Natural killer cell treated with Interleukin-12 subunit alpha and Interleukin-12 subunit beta and Interleukin-15 and Interleukin-18, amount 100 ng/mL, for 72 hours (primary cell): ENCODE results near the gene CFAP90. TPM values are rescaled to one million over a fixed set of nuclear protein-coding genes. Genes with fewer than 3 reads are reported as not detected.

Source experiments
- ATAC-seq, 2 donors: fragments of 150-1000 bp; cut with Tn5 transposase in 1 of 2; sonication (Bioruptor Pico), chemical (Tn5 transposase) in 1 of 2; 2 replicates each; pipeline ENCODE4 v1.10.0; 2021
- DNase-seq: peaks from one replicate; pipeline ENCODE4 v3.0.0; 2022; ENCODE audit warnings: low spot score
- H3K27ac Mint-ChIP-seq, 2 donors: 1 replicate in 1 of 2; 2 replicates in 1 of 2; pipeline ENCODE4 v1.8.0; 2022; ENCODE audit warnings: mixed read lengths in 2 of 2, mild to moderate bottlenecking in 1 of 2, moderate library complexity in 1 of 2
- H3K27me3 Mint-ChIP-seq, 2 donors: 1 replicate in 1 of 2; 2 replicates in 1 of 2; pipeline ENCODE4 v1.8.0; 2022; ENCODE audit warnings: mixed read lengths in 2 of 2
- H3K36me3 Mint-ChIP-seq: one replicate; pipeline ENCODE4 v1.8.0; 2022; ENCODE audit warnings: mixed read lengths
- H3K4me1 Mint-ChIP-seq, 2 donors: 1 replicate in 1 of 2; 2 replicates in 1 of 2; pipeline ENCODE4 v1.8.0; 2022; ENCODE audit warnings: low read depth in 2 of 2, mixed read lengths in 2 of 2, mild to moderate bottlenecking in 1 of 2
- H3K4me3 Mint-ChIP-seq: one replicate; pipeline ENCODE4 v1.8.0; 2022; ENCODE audit warnings: mixed read lengths
- H3K9me3 Mint-ChIP-seq: 2 replicates; pipeline ENCODE4 v1.8.0; 2022; ENCODE audit warnings: mixed read lengths
- total RNA-seq, 2 donors: library from RNA; stranded (reverse); gene quantifications; one replicate each; pipeline ENCODE4 v1.2.3, GENCODE V29; 2022

Gene CFAP90
- total RNA-seq, 2 donors from 2014 or later, result not detected

DNA sequence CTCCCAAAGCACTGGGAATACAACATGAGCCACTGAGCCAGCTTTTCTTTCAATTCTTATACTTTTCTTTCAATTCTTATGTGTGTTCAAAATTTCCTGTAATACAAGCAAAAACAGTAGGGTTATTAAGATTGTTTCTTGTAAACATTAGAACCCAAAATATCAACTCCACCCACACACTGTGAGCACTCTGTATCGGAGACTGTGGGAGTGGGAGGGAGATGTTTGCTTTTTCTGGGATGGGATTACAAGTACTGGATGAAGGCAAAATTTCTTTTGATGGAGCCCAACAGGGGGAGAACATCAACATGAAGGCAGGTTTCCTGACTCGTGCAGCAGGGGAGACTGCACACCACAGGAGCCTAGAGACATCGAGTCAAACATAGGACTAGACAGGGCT is 4.7 kb upstream of the CFAP90 start:
- peaks cover 19 to 23% of the 10 kb centered on the region in 2 donors for H3K4me1 Mint-ChIP-seq
- no peak overlapping the region for H3K4me3 Mint-ChIP-seq
- peaks cover 8% of the 10 kb centered on the region for H3K36me3 Mint-ChIP-seq

DNA sequence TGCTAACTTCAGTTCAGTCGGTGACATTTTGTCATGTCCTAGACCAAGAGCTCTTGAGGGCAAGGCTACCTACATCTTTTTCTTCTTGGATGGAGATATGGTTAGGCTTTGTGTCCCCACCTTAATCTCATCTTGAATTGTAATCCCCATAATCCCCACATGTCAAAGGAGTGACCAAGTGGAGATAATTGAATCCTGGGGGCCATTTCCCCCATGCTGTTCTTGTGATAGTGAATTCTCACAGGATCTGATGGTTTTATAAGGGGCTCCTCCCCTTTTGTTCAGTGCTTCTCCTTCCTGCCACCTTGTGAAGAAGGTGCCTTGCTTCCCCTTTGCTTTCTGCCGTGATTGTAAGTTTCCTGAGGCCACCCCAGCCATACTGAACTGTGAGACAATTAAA is 2.1 kb upstream of the CFAP90 start:
- Mint-ChIP-seq H3K9me3 (no peaks in the 10 kb centered on the region), H3K4me1 (peaks cover 12 to 22% of the 10 kb centered on the region in 2 donors), H3K27me3 (peaks cover 5 to 9% of the 10 kb centered on the region in 2 donors), H3K27ac (no peak overlapping the region), H3K4me3 (no peak overlapping the region), H3K36me3 (no peaks in the 10 kb centered on the region)
- DNase-seq (no peak), ATAC-seq (no peak)

More for the DNA sequence above, 4.7 kb upstream of the CFAP90 start:
- Mint-ChIP-seq H3K9me3 (no peaks in the 10 kb centered on the region), H3K27me3 (peaks cover 0 to 5% of the 10 kb centered on the region in 2 donors), H3K27ac (no peak overlapping the region)
- no peak for ATAC-seq
- DNase-seq, result no peak

DNA sequence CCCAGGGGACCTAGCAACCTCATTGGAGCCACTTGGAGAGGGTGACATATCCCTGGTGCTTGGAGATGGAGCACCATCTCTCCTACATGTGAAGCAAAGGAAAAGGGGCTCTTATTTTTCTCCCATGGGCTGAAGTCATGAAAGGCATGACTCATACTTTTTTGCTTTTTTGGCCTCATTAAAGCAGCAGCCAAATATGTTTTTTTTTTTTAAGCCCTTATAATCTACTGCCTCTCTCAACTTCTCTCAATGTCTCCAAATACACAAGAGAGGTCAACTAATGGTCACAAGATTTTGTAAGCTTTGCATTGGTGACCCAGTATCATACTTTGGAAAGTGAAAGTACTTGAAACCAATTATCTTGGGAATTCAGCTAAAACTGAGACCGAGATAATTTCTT is 1.6 kb upstream of the CFAP90 start:
- ATAC-seq (no peak), DNase-seq (no peak)
- Mint-ChIP-seq H3K36me3 (no peaks in the 10 kb centered on the region), H3K27ac (peak overlapping the region in 1 of 2 donors; percentile 78), H3K27me3 (peaks cover 5 to 9% of the 10 kb centered on the region in 2 donors), H3K4me3 (peak overlapping the region; percentile 45), H3K4me1 (peaks cover 8 to 17% of the 10 kb centered on the region in 2 donors), H3K9me3 (no peaks in the 10 kb centered on the region)

DNA sequence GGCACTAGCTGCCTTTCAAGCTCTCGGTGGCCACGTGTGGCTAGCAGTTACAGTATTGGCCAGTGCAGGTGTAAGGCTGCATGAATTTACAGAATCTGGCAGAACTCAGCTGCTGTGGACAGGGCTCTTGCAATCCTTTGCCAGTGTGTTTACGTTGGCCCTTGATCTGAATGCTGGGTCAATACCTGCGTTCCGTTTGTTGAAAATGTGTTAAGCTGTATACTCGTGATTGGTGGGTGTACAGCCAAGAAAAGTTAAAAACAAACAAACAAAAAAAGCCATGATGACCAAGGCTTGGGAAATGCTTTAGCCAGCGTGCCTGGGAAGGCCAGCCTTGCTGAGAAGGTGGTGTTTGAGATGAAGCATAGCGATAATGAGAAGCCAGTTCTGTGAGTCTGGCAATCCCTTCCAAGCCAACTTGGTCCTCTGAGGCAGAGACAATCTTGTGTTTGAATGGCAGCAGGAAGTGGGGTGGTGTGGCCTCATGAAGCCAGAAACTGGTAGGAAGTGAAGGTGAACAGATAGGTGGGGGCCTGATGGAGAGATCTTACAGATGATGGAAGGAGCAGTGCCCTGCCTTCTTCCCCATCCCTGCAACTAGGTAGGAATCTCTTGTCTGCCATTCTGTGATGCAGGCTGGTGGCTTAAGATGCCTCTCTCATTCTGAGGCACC is 820 bp upstream of the CFAP90 start:
- Mint-ChIP-seq H3K4me3 (peak overlapping the region; percentile 78), H3K27me3 (peaks cover 5 to 15% of the 10 kb centered on the region in 2 donors), H3K36me3 (no peaks in the 10 kb centered on the region), H3K27ac (no peak overlapping the region), H3K9me3 (no peaks in the 10 kb centered on the region), H3K4me1 (peaks cover 6 to 14% of the 10 kb centered on the region in 2 donors)
- DNase-seq (no peak), ATAC-seq (no peak)

DNA sequence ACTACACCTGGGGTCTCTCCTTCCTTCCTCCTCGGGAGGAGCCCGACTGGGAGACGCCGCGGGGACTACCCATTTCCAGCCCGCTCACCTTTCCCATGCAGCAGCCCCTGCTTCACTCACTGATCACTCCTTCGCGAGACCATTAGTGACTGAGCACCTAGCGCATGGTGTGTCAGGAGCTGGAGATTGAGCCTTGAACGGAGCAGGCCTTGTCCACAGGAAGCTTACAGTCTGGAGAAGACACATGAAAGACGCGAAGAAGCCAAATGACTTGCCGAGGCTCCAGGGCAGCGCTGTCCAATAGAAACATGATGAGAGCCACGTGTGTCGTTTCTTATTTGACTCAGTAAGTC is 283 bp upstream of the CFAP90 start:
- H3K9me3 Mint-ChIP-seq, result no peaks in the 10 kb centered on the region
- H3K36me3 Mint-ChIP-seq, result no peaks in the 10 kb centered on the region
- DNase-seq (no peak), ATAC-seq (no peak)
- H3K27me3 Mint-ChIP-seq, result peaks cover 5 to 17% of the 10 kb centered on the region in 2 donors
- H3K27ac Mint-ChIP-seq, result no peak overlapping the region
- peak overlapping the region; percentile 78 for H3K4me3 Mint-ChIP-seq
- peaks cover 6 to 13% of the 10 kb centered on the region in 2 donors for H3K4me1 Mint-ChIP-seq

DNA sequence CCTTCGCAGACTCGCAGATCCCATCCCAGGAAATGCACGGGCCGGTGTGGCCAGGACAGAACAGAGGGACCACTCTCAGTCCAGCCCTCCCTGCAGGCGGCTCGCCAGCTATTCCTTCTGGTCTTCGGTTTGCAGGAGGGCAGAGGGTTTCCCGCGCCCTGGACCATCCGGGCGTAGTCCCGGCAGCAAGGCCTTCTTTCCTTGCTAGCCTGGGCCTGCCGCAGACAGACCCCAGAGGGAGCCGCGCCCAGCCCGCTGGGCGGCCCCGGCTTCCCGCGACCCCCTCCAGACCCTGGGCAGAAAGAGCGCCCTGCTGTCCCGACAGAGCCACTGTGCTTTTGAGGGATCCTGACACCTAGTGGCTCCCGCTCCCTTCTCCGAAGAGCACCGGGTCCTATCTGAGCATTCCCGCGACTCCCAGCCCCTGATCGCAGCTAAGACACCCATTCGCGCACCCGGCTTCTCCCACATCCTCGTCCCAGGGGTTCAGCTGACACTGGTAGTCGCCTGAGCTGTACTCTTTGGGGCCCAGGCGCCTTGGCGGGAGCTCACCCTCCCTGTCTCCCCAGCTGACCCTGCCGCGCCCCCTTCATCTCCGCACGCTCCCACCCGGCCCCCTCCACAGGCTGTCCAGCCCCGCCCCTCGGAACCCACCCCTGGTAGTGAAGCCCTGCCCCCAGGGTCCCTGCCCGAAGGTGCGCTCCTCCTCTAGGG is 1.1 kb downstream of the CFAP90 start:
- Mint-ChIP-seq H3K4me3 (peak overlapping the region; percentile 38), H3K36me3 (no peaks in the 10 kb centered on the region), H3K27me3 (peaks cover 8 to 17% of the 10 kb centered on the region in 2 donors), H3K9me3 (no peaks in the 10 kb centered on the region), H3K27ac (no peak overlapping the region), H3K4me1 (peaks cover 6 to 13% of the 10 kb centered on the region in 2 donors)
- peak in 1 of 2 donors; percentile 54 for ATAC-seq
- DNase-seq, result no peak

DNA sequence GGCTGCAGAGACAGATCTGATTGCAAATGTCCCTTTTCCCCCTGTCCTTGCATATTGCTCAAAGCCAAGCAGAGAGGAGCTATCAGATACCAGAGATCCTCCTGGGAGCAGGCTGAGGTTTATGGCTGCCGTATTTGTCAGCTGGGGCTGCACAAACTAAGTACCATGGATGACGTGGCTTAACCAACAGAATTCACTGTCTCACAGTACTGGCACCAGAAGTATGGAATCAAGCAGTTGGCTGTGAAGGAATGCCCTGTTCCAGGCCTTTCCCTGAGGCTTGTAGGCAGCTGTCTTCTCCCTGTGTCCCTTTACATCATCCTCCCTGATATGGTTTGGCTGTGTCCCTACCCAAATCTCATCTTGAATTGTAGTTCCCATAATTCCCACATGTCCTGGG is 2.6 kb downstream of the CFAP90 start:
- Mint-ChIP-seq H3K27me3 (peaks cover 18 to 31% of the 10 kb centered on the region in 2 donors), H3K4me1 (peaks cover 6 to 13% of the 10 kb centered on the region in 2 donors), H3K36me3 (no peaks in the 10 kb centered on the region), H3K4me3 (no peak overlapping the region), H3K9me3 (no peaks in the 10 kb centered on the region), H3K27ac (no peak overlapping the region)
- DNase-seq (no peak), ATAC-seq (no peak)

DNA sequence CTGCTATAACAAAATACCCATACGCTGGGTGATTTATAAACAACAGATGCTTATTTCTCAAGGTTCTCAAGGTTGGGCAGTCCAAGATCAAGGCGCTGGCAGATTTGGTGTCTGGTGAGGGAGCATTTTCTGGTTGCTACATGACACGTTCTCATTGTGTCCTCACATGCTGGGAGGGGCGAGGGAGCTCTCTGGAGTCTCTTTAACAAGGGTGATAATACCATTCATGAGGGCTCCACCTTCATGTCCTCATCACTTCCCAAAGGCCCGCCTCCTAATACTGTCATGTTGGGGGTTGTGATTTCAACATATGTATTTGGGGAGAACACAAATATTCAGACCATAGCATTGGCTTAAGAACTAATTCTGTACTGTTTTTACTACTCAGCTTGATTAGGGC is 4.6 kb downstream of the CFAP90 start:
- no peak overlapping the region for H3K27ac Mint-ChIP-seq
- no peak for DNase-seq
- ATAC-seq, result no peak
- peaks cover 0 to 3% of the 10 kb centered on the region in 2 donors for H3K4me1 Mint-ChIP-seq
- peaks cover 20 to 39% of the 10 kb centered on the region in 2 donors for H3K27me3 Mint-ChIP-seq
- no peak overlapping the region for H3K4me3 Mint-ChIP-seq
- H3K36me3 Mint-ChIP-seq, result no peaks in the 10 kb centered on the region
- peaks cover 3% of the 10 kb centered on the region for H3K9me3 Mint-ChIP-seq

DNA sequence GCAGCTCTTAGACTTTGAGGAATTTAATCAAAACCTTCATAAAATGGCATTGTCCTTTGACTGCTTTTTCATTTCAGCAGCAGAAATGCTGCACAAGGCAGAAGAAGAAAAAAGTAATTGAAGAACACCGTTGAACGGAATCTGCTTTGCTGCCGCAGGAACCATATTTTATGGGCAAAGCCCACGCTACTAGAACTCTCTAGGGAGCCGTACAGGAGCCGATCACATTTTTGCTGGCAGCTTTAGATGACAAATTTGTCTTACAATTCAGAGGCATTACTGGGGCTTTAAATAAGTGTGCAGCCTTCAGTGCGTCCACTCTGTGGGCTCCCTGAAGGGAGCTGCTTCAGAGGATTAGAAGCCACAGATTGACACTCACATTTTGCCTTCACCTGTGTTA is 5.4 kb downstream of the CFAP90 start:
- DNase-seq (no peak), ATAC-seq (no peak)
- Mint-ChIP-seq H3K4me3 (no peak overlapping the region), H3K27ac (no peak overlapping the region), H3K36me3 (peaks cover 4% of the 10 kb centered on the region), H3K4me1 (no peaks in the 10 kb centered on the region), H3K27me3 (peaks cover 25 to 46% of the 10 kb centered on the region in 2 donors), H3K9me3 (peaks cover 3% of the 10 kb centered on the region)

DNA sequence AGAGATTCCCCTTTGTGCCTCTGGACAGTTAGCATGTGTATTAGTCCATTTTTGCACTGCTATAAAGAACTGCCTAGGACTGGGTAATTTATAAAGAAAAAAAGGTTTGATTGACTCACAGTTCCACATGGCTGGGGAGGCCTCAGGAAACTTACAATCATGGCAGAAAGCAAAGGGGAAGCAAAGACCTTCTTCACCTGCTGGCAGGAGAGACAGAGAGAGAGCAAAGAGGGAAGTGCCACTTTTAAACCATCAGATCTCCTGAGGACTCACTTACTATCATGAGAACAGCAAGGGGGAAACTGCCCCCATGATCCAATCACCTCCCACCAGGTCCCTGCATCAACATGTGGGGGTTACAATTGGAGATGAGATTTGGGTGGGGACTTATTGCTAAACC is 6.0 kb downstream of the CFAP90 start:
- ATAC-seq, result no peak
- peaks cover 3% of the 10 kb centered on the region for H3K9me3 Mint-ChIP-seq
- no peaks in the 10 kb centered on the region for H3K4me1 Mint-ChIP-seq
- no peak for DNase-seq
- peaks cover 31 to 53% of the 10 kb centered on the region in 2 donors for H3K27me3 Mint-ChIP-seq
- no peak overlapping the region for H3K27ac Mint-ChIP-seq
- H3K4me3 Mint-ChIP-seq, result no peak overlapping the region
- peaks cover 5% of the 10 kb centered on the region for H3K36me3 Mint-ChIP-seq

DNA sequence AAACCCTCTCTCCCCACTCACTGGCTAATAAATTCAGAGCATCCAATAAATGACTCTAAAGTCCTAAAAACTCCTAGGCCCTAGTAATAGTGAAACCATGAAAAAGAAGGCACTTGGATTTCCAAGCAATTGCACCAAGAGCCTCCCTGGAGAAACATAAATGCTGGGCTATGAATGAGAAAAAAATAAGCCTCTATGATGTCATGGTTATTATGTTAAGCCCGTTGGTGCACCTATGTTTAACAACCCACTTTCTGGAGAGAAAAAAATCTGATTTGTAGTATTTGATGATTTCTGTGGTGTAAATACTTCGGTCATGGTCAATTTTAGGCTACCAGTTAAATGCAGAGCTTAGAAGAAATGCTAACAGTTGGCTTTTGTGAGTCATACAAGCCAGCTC is 8.4 kb downstream of the CFAP90 start:
- peaks cover 5% of the 10 kb centered on the region for H3K36me3 Mint-ChIP-seq
- no peak overlapping the region for H3K4me3 Mint-ChIP-seq
- no peaks in the 10 kb centered on the region for H3K4me1 Mint-ChIP-seq
- peaks cover 3% of the 10 kb centered on the region for H3K9me3 Mint-ChIP-seq
- peaks cover 39 to 54% of the 10 kb centered on the region in 2 donors for H3K27me3 Mint-ChIP-seq
- ATAC-seq (no peak), DNase-seq (no peak)
- no peak overlapping the region for H3K27ac Mint-ChIP-seq

DNA sequence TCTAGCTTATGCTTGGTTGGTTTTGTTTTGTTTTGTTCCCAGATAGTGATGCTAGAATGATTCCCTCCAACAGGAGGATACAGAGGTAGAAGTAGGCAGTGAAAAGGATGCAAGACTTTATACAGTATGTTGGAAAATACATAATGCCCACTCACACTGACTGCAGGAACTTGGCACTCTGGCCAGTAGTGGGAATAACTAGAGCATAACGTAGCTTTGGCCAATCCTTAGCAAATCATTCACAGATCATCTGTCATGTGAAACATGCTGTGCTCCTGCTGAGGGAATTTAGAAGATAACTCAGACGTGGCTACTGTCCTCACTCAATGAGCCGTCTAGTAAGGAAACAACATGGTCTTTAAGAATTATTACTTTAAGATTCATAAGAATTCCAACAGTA is 13.5 kb downstream of the CFAP90 start:
- DNase-seq (no peak), ATAC-seq (no peak)
- H3K27ac Mint-ChIP-seq, result no peak overlapping the region
- H3K4me1 Mint-ChIP-seq, result no peaks in the 10 kb centered on the region
- H3K4me3 Mint-ChIP-seq, result no peak overlapping the region
- peaks cover 29% of the 10 kb centered on the region in 2 donors for H3K27me3 Mint-ChIP-seq
- peaks cover 3% of the 10 kb centered on the region for H3K9me3 Mint-ChIP-seq
- H3K36me3 Mint-ChIP-seq, result peaks cover 5% of the 10 kb centered on the region

DNA sequence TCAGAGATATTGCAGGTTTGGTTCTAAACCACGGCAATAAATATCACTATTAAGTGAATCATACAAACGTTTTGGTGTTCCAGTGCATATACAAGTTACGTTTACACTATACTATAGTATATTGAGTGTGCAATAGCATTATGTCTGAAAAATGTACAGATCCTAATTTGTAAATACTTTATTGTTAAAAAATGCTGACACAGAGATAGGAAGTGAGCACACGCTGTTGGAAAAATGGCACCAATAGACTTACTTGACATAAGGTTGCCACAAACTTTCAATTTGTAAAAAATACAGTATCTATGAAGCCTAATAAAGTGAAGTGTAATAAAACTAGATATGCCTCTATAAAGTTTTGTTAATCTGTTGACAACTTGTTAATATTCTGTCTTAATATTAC is 16.0 kb downstream of the CFAP90 start:
- H3K4me3 Mint-ChIP-seq, result no peak overlapping the region
- H3K4me1 Mint-ChIP-seq, result no peaks in the 10 kb centered on the region
- no peak overlapping the region for H3K27ac Mint-ChIP-seq
- no peaks in the 10 kb centered on the region for H3K36me3 Mint-ChIP-seq
- H3K9me3 Mint-ChIP-seq, result no peaks in the 10 kb centered on the region
- H3K27me3 Mint-ChIP-seq, result peaks cover 12 to 18% of the 10 kb centered on the region in 2 donors
- ATAC-seq (no peak), DNase-seq (no peak)

DNA sequence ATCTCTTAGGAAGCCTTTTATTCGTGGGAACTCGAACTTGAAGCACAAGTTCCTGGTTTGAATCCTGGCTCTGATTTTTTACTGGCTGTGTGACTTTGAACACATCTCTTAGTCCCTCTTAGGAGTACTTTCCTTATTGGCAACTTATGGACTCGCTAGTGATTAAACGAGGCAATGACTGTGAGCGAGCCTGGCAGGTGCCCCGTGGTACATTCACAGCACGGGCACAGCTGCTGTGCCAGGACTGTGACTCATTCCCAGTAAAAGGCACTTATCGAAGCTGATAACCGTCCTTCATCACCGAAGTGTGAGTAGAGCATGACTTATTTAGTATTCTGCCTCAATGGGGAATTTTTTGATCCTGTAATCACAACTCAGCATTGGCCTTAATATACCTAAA is 22.7 kb downstream of the CFAP90 start:
- Mint-ChIP-seq H3K36me3 (no peaks in the 10 kb centered on the region), H3K4me1 (no peaks in the 10 kb centered on the region), H3K4me3 (no peak overlapping the region), H3K9me3 (no peaks in the 10 kb centered on the region), H3K27ac (no peak overlapping the region), H3K27me3 (peaks cover 14 to 24% of the 10 kb centered on the region in 2 donors)
- ATAC-seq (no peak), DNase-seq (no peak)
